ENCODE results near the gene NAA10.

The NAA10 gene

DNA sequence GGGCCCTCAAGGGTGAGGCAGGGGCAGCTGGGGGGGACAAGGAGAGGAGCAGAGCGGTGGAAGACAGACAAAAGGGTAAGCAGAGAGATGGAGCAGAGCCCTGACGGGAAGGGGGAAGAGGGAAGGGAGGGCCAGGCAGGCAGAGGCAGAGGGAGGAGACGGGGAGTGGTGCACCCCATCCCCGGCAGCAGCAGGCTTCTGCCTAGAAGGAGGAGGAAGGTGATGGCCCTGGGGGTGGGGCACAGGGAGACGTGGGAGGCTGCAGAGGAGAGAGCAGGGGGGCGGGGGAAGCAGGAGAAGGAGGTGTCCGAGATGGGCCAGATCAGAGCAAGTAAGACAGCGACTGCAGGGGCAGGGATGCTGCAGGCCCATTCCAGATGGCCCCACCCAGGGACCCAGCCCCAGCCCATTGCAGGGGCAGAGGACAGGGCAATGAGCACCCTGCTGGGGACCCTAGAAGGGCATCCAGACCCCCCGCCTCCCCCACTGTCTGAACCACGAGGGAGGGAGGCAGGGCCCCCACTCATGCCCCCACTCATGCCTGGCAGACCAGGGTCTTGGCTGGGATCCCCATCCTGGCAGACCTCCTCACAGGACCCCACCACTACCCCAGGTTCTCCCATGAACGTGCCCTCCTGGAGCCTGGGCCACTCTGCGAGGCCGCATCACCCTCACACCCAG, 51.5 kb downstream of the NAA10 start:
- DNase-seq (ENCODE audit: low read depth) = no peak

DNA sequence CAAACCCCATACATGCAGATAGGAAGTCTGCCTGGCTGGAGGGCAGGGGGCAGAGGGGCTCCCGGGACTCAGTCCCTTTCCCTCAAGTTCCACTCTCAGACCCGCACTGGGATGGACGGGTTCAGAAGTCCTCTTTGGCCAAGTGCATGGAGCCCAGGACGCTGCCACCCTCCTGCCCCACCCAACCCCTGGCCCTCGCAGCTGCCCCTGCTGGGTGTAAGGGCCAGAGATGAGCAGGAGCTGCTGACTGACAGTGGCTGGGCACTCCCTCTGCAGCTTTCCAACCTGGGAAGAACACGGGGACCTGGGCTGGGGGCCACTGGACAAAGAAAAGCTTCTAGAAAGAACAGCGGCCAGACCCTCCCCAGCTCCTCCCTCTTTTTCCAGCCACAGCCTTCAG, 52.3 kb downstream of the NAA10 start:
- DNase-seq (ENCODE audit: low read depth) = no peak

DNA sequence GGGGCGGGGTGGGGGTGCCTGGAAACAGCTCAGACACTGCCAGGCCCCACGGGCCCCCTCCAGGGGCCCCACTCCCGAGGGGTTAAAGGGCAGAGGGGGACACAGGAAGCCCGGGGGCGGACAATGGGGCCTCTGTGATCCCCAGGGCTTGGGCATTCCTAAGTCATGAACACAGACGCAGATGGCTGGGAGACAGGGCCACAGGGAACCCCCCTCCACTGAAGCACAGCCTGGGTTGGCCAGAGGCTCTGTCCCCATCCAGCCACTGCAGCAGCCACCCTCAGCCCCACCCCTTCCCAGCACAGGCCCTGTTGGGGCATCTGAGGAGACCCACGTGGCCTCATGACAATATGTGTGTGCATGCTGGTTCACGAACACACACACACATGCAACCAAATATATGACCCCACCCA, 52.7 kb downstream of the NAA10 start:
- no peak for DNase-seq (ENCODE audit: low read depth)

DNA sequence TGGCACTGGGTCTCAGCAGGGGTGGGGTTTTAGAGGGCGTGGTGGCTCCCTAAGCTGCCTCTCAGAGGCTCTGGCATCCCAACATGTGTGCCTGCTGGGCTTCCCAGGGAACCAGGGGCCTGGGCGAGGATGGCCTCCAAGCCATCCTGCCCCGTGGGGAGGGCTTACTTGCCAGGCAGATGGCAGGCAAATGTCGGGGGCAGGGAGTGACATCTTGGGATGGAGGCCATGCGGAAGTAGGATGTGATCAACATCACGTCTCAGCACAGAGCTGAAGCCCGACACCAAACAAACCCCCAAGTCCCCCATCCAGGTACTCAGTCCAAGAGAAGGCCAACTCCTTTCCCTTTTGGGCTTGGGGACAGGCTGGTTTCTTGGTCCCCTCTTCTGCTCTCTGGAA, 53.6 kb downstream of the NAA10 start:
- DNase-seq (ENCODE audit: low read depth) = no peak

DNA sequence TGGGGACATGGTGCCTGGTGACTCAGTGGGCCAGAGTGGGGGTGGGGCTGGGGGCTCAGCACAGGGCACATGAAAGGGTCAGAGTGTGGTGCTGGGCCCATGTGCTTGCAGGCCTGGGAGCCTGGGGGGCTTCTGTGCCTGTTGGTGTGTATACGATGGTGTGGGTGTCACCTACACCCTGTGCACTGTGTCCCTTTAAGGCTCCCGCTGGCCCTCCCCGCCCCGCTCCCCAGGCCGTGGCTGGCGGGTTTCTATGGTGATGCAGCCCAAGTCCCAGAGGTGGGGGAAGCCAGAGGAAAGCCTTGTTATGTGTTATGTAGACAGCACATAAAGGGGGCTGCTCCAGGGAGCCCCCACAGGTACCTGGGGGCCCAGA, 54.4 kb downstream of the NAA10 start:
- no peak for DNase-seq (ENCODE audit: low read depth)

DNA sequence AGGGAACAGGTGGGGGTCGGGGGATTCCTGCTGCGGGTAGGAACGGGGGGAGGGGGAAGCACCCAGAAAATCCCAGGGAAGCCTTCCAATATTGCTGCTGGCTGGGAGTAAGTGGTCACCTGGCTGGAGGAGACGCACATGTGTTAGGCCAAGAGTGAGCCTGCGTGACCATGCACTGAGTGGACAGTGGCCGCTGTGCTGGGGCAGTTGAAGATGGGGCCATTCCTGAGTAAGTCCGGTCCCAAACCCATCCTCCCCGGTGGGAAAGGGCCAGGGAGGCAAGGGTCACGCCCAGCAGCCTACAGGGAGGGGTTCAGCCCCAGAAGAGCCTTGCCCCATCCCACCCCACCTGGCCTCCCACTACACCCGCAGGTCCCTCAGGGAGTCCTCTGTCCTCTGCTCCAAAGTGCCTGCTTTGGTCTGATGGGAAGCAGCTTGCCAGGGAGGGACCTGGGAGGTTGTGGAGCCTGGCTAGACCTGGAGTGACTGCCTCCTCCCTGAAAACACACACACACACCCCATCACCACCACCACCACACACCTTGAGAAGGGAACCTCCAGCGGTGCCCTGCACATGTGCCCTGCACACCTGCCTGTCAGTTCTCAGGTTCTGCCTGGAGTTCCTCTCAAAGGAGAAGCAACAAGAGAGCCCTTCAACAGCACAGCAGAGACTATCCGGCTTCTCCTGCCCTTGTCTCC, 54.9 kb downstream of the NAA10 start:
- DNase-seq (ENCODE audit: low read depth) = no peak

Data from T-helper 22 cell (primary cell).